GM18907 (cell line): ENCODE data around the gene ADRM1.

ENCODE experiments used
- ATAC-seq: cut with Tn5 transposase; IDR thresholded peaks from one replicate; pipeline ENCODE4 v1.9.1; 2021; ENCODE audit warnings: mild to moderate bottlenecking, moderate library complexity; ENCODE audit not compliant: unreplicated experiment

Gene ADRM1

DNA sequence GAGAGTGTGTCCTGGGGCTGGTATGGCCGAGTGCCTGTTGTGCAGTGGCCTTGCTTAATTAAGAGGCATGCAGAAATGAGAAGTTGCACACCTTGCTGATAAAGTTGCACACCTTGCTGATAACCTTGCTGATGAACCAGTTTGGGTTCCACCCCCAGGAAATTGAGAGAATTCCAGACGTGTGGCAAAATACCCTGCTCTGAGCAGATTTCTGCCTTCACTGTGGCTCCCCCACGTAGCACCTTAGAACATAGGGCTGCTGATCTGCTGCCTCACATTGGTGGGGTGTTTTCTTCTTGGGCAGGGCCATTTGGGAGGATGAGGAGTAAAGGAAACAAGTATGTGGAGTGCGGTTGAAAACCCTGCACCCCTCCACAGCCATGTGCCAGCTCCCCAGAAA, 22.5 kb upstream of the ADRM1 start:
- ATAC-seq = no peak

DNA sequence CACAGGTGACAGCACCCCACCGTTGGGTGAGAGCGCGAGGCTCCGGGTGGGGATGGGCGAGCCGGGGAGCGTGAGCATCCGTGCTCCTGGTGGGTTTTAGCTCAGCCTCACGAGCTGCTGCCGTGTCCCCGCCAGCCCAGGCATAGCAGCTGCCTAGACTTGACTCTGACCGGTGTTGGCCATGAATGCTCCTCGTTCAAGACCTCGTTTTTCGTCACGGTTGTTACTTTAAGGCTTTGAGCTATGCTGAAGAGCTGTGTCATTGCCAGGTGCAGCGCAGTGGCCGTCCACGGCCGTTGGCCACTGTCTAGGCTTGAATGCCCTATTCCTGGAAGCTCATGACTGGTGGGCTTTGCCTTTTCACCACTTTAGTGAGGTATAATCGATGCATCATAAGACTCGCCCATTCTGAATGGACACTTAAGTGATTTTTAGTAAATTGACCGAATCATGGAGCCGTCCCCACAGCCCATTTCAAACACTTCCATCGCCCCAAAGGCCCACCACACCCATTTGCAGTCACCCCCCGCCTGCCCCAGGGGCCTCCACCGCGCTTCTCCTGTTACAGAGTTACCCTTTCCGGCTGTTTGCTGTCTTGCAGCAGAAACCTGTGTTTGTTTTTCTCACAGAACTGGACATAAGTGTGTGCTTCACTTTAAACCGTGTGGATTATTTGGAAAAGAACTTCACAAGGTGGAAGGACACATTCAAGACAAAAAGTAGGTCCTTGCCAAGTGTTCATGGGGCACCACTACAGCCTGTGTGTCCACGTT, 21.4 kb upstream of the ADRM1 start:
- ATAC-seq = no peak

DNA sequence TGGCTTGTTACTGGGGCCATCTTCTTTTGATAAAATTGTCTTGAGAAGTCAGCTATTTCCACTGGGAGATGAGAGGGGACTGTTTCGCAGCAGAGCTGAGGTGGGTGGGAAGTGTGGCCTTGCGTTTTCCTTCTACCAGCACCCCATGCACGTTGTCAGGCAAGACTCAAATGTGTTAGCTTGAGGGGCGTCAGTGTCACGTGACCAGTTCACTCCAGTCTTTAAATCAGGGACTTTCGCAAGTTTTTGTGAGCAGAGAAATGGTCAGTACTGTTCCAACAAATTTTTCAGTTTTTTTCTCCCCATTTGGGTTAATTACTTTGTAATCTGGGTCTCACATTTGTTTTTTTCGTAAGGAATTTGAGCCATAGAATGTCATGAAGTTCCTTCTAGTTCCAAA, 20.7 kb upstream of the ADRM1 start:
- no peak for ATAC-seq

DNA sequence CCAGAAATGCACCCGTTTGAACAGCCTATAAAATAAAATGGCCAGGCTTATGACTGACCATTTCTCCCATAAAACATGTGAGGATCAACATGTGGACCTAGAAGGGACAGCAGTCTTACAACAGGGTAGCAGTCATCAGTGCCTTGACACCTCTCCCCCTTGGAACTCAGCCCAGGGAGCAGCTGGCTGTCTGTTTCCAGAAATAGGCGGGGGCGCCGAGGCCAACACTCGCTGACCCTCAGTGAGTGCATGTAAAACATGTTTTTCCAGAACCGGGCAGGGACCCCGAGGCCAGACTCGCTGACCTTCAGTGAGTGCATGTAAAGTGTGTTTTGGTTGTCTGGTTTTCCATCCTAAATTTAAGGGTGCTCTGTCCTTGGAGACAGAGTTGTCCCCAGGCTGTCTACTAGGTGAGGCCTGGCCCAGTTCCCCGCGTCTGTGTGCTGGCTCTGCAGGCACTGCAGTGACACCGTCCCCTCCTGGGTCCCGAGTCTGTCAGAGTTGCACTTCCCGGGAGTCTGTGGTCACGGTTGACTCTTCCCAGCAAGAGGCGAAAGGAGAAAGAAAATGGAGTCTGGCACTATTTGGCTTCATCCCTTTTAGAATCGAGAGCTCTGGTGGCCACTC, 19.8 kb upstream of the ADRM1 start:
- no peak for ATAC-seq

DNA sequence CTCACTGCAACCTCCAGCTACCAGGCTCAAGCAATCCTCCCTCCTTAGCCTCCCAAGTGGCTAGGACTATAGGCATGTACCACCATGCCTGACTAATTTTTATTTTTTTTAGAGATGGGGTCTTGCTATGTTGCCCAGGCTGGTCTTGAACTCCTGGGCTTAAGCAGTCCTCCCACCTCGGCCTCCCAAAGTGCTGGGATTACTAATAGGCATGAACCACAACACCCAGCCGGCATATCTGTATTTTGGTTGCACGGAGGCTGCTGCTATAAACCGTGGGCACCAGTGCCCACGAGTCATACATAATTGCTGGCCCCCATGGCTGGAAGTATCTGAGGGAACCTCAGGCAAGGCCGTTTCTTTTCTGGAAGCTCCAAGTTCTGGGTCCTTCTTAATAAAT, 18.3 kb upstream of the ADRM1 start:
- no peak for ATAC-seq

DNA sequence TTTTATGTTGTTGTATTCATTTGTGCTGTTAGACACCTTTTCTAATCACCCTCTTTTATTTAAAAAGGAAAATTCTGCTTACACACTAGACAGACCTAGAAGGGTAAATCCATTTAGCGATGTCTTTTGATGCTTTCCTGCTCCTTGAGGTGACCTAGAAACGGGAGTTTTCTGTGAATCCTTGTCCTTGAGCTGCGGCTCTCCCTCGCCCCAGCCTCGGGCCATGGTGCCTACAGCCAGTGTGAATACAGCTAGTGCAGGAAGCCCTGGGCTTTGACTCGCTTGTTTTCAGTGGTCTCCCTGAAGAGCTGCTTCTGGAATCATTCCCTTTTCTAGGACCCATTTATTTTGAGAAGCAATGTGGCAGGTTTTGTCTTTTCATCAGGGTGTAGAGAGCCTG, 17.6 kb upstream of the ADRM1 start:
- ATAC-seq = no peak

DNA sequence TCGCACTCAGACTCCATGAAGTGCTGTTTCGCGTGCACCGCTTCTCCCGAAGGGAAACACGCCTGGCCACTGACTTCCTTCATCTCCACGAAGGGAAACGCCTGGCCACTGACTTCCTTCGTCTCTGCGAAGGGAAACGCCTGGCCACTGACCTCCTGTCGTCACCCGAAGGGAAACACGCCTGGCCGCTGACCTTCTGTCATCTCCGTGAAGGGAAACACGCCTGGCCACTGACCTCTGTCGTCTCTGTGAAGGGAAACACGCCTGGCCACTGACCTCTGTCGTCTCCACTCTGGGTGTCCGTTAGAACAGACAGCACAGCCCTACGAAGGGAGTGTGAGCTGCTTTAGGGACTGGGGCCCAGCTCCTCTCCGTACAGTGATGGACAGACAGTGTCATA, 17.1 kb upstream of the ADRM1 start:
- no peak for ATAC-seq

DNA sequence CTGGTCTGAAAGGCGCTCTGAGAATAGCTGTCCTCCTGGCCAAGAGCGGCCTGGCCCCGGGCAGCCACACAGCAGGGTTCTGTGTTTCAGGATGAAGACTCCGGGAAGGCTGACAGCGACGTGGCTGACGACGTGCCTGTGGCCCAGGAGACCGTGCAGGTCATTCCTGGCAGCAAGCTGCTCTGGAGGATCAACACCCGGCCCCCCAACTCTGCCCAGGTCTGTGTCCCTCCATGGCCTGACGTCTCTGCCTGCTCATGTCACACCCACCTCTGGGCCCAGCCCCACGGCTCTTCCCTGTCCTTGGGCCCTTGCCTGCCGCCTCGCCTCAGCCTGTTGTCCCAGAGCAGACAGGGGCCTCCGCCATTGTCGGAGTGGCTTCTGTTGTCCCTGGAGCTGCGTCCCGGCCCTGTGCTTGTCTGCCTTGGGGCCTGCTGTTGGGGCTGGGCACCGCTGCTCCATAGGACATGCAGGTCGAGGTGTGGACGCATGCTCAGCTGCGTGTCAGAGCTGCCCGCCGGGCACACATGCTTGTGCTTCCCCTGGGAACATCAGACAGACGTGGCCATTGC, 16.2 kb upstream of the ADRM1 start:
- ATAC-seq = no peak

DNA sequence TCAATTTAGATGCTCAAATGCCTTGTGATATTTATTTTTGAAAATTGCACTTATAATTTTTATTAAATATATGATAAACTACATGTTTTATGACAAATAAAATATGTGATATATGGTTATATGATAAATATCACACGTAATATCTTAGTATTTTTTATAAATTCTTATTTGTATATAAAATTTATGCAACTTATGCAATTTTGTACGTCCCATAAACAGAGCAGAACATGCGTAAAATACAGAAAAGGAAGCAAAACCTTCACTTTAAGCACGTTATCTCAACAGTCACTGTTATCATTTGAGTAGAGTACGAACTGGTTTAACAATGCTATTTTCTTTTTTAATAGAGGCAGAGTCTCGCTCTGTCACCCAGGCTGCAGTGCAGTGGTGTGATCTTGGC, 15.7 kb upstream of the ADRM1 start:
- ATAC-seq = no peak

DNA sequence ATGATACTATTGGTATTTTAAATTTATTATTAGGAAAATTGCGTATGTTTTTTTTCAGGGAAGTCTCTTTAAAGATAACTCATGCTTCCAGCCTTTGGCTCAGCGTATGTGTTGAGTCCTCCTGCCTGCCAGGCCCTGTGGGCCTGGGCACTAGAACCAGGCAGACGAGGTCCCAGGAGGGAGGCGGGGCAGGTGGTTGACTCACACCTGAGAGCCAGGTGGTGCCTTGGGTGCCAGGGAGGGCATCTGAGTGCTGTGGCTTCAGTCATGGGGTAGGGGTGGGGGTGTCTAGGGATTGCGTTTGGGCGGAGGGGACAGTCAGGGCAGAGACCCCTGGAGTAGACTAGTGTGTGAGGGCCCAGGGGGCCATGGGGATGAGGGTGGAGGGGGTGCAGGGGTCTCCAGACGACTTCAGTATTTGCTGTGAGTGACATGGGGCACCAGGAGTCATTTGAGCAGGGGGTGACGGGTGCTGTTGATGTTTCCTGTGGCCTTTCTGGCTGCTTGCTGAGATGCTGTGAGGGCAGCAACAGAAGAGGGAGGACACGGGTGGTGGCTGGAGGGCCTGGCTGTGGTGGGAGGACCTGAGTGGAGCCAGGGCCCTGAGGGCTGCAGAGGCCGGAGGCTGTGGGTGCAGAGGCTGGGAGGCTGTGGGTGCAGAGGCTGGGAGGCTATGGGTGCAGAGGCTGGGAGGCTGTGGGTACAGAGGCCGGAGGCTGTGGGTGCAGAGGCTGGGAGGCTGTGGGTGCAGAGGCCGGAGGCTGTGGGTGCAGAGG, 14.8 kb upstream of the ADRM1 start:
- no peak for ATAC-seq

DNA sequence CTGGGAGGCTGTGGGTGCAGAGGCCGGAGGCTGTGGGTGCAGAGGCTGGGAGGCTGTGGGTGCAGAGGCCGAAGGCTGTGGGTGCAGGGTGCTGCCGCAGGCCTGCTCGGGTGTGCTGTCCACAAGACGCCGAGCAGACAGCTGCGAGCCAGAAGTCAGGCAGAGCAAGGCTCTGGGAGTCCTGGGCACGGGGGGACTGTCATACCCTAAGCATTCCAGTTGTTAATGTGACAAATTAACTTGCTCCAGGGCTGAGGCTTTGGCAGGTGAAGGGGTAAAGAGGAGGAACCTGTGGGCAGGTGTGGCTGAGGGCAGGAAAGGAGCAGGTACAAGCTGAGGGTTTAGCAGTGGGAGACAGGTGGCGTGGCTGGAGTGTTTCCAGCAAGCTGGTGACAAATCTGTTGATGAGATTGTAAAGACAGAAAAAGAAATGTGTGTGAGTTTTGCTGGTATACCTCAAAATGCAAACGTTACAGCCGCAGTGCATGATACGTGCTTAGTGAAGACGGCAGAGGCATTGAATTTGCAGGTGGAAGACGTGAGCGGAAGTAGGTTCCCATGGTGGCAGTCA, 14.2 kb upstream of the ADRM1 start:
- ATAC-seq = no peak

DNA sequence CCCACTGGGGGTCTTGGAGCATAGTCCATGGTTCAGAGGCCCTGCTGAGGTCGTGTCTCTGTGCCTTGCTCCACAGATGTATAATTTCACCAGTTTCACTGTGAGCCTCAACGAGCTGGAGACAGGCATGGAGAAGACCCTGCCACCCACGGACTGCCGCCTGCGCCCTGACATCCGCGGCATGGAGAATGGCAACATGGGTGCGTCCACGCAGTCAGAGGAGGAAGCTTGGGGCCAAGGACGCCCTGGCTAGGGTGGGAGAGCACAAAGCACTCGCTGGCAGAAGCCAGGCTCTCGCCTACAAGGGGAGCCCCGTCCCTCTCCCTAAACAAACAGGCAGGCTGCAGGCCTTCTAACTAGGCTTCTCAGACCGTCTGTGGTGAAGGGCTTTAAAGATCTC, 13.7 kb upstream of the ADRM1 start:
- no peak for ATAC-seq

DNA sequence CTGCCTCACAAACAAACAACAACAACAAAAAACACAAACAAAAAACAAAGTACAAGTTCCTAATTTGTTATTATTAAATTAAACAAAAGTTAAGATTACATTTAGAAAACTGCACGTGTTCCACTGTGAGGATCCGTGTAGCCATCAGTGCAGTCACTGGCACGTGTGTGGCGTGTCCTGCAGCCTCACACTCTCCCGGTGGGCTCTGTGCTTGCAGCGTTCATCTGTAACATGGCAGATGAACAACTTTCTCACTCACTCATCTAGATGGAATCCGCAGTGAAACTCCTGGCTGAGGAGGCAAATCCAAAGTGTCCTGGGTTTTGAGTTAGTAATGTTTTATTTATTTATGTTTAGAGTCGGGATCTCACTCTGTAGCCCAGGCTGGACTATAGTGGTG, 12.9 kb upstream of the ADRM1 start:
- ATAC-seq = no peak

DNA sequence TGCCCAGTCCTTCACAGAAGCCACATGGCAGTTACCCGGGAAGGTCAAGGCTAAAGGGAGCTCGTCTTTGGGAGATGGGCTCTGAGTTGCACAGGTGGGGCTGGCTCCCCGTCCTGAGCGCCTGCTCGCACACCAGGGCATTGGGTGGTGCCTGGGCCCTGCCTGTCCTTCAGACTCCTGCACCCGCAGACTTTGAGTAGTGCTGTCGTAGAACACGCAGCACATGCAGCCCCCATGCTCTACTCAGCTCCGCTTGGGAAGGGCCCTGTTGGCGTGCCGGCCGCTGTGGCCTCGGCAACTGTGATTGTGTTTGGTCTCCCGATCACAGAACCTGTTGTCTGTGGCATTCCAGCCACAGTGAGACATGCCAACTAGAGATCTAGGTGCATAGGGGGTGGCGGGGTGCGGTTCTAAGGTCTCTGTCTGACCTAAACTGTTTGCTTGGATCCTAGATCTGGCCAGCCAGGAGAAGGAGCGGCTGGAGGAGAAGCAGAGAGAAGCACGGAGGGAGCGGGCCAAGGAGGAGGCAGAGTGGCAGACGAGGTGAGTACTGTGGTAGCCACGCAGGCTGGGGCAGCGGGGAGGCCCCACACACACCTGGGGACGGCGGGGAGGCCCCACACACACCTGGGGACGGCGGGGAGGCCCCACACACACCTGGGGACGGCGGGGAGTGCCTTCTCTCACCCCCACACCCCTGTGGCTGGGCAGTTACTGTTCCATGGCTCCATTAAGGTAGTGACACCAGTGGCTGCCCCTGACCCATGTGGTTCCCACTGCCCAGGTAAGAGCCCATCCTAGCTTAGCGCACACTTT, 11.3 kb upstream of the ADRM1 start:
- ATAC-seq = no peak

DNA sequence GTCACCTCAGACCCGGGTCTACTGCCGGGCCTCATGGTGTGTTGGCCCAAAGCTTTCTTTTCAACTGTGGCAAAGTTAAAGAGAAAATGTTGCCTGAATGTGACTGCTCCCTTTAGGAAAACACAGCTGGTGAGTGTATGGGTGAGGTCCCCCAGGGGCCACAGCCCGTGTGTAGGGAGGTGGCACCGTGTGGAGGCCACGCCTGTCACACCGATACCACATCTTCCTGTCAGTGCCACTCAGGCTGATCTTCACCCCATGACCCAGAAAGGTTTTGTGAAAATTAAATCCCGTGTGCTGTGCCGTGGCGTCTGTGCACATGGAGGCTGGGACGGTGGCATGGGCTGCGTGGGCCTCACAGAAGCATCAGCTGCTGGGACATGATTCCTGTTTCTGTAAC, 10.7 kb upstream of the ADRM1 start:
- no peak for ATAC-seq

DNA sequence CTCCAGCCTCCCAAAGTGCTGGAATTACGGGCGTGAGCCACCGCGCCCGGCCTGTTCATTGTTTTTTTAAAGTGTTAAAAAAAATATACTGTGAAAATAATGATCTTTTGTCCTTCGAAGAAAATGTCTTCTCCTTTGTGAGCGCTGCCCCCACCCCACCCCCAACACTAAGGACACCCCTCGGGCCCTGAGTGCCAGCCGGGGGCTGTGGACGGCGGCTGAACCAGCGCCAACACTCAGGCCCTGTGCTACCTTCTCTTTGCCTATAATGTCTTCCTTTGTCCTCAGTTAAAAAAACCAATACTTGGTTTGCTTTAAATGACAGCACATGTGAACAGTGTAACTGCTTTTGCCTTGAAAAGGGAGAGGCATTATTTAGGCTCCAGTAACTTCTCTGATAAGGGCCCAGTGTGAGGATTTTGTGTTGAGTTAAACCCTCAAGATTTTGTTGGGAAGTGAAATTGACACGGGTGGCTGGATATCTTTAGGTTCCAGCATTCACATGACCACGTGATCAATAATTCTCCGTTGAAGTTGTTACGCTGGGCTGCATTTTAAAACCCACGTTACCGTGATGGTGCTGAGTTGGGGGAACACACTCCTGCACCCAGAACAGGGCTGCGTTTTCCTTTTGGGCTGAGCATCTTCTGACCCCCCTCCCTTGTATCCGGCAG, 9.5 kb upstream of the ADRM1 start:
- no peak for ATAC-seq

DNA sequence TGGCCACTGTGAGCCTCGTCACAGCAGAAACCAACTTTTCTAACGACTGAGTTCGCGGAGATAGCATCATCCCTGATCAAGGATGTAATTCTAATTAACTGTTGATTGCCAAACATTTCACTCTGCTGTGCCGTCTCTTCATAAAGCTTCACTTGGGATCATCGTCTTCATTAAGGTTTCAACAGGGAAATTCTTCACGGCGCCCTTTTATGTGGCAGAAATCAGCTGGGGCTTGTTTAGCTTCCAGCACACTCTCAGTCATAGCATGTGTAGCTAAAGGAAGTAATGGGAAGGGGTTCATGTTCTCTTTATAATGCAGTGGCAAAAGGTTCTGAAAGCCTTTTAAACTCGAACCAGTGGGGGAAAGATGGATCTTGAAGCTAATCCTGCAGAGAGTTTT, 8.9 kb upstream of the ADRM1 start:
- ATAC-seq = no peak

DNA sequence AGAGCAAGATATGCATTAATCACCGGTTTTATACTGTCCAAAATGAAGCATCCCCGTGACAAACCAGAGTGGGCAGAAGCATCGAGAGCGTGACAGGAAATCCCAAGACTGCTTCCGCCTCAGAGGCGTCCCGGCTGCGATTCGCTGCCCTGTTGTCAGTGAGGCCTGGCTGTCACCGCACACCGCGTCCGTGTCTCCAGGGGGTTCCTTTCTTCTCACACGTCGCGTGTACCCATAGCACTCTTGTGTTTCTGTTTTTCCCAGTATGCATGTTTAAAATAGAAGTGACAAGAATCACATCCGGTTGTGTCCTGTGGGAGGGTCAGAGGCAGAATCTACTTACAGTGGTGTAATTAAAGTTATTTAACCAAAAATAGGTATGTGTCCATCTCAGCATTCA, 8.3 kb upstream of the ADRM1 start:
- no peak for ATAC-seq

DNA sequence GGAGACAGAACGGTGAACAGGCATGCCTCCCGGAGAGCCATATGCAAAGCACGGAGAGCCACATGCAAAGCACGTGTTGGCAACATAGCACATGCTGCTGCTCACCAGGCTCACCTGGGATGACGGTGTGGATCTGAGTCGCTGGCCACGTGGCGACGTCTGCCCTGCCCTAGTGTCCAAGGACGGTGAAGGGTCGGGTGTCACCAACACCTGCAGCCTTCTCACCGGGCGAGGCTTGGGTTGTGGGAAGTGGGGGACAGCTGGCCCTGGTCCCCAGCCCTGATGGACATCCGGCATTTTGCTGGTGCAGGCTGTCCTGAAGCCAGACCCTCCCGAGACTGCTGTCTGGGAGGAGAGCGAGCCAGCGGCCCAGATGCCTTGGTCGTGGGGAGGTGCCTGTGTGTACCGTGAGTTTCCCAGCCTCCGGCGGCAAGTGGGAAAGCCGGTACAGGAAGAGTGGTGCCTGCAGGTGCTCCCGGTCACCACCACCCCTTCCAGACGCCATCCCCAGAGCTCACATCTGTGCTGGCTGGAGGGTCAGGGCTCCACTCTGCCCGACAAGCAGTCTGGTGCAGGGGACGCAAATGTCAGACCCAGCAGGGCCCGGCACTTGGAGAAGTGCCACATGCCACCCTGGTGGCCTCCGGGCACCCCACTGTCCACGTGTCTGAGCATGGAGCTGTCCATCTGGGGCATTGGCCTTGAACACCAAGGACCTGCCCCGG, 5.9 kb upstream of the ADRM1 start:
- ATAC-seq = no peak
